WTC11 (cell line): ENCODE data around the gene HPGD.

ENCODE experiments used
- CREB1 ChIP-seq: sonication (generic); formaldehyde crosslinking; IDR thresholded peaks from 2 replicates; pipeline ENCODE4 v1.8.0; 2023; ENCODE audit warnings: mild to moderate bottlenecking, missing genetic modification reagents
- ELF4 ChIP-seq: sonication (generic); formaldehyde crosslinking; IDR thresholded peaks from 2 replicates; pipeline ENCODE4 v1.8.1; 2022; ENCODE audit warnings: low read depth, mild to moderate bottlenecking, moderate library complexity, missing genetic modification reagents
- ETV6 ChIP-seq: sonication (generic); formaldehyde crosslinking; IDR thresholded peaks from 2 replicates; pipeline ENCODE4 v1.8.1; 2022; ENCODE audit warnings: mild to moderate bottlenecking, missing genetic modification reagents
- FOXJ3 ChIP-seq: sonication (generic); formaldehyde crosslinking; IDR thresholded peaks from 2 replicates; pipeline ENCODE4 v1.9.0; 2021; ENCODE audit warnings: missing genetic modification reagents, mild to moderate bottlenecking, borderline replicate concordance
- JUN ChIP-seq: sonication (generic); formaldehyde crosslinking; IDR thresholded peaks from 2 replicates; pipeline ENCODE4 v1.8.0; 2023; ENCODE audit warnings: mild to moderate bottlenecking, missing genetic modification reagents
- SP1 ChIP-seq: sonication (generic); formaldehyde crosslinking; conservative IDR thresholded peaks from 2 replicates; pipeline ENCODE4 v1.8.1; 2022; ENCODE audit warnings: missing genetic modification reagents
- ZNF219 ChIP-seq: sonication (generic); formaldehyde crosslinking; IDR thresholded peaks from 2 replicates; pipeline ENCODE4 v1.8.0; 2023; ENCODE audit warnings: missing genetic modification reagents, mild to moderate bottlenecking, borderline replicate concordance
- ZNF281 ChIP-seq: sonication (generic); formaldehyde crosslinking; IDR thresholded peaks from 2 replicates; pipeline ENCODE4 v1.8.0; 2023; ENCODE audit warnings: mild to moderate bottlenecking, missing genetic modification reagents
- ZNF396 ChIP-seq: fragments of 250-450 bp; sonication (Bioruptor Pico); IDR thresholded peaks from 2 replicates; pipeline ENCODE4 v1.8.0; 2021; ENCODE audit warnings: mild to moderate bottlenecking, moderate library complexity, borderline replicate concordance
- ZNF423 ChIP-seq: fragments of 250-450 bp; sonication (Bioruptor Pico); IDR thresholded peaks from 2 replicates; pipeline ENCODE4 v2.1.2; 2022; ENCODE audit warnings: mild to moderate bottlenecking, moderate library complexity
- TF ChIP-seq, protein P1 (sequence below): fragments of 200-600 bp; IDR thresholded peaks from 2 replicates; pipeline ENCODE4 v1.8.0; 2022; ENCODE audit warnings: antibody characterized with exemption
- TF ChIP-seq, protein P2 (sequence below): sonication (generic); formaldehyde crosslinking; IDR thresholded peaks from 2 replicates; pipeline ENCODE4 v1.8.1; 2023; ENCODE audit warnings: mild to moderate bottlenecking, missing genetic modification reagents, moderate library complexity
- TF ChIP-seq, protein P3 (sequence below): sonication (generic); formaldehyde crosslinking; conservative IDR thresholded peaks from 2 replicates; pipeline ENCODE4 v1.8.1; 2023; ENCODE audit warnings: mild to moderate bottlenecking, low read depth, missing genetic modification reagents, moderate library complexity

- TF ChIP-seq, protein P1, sequence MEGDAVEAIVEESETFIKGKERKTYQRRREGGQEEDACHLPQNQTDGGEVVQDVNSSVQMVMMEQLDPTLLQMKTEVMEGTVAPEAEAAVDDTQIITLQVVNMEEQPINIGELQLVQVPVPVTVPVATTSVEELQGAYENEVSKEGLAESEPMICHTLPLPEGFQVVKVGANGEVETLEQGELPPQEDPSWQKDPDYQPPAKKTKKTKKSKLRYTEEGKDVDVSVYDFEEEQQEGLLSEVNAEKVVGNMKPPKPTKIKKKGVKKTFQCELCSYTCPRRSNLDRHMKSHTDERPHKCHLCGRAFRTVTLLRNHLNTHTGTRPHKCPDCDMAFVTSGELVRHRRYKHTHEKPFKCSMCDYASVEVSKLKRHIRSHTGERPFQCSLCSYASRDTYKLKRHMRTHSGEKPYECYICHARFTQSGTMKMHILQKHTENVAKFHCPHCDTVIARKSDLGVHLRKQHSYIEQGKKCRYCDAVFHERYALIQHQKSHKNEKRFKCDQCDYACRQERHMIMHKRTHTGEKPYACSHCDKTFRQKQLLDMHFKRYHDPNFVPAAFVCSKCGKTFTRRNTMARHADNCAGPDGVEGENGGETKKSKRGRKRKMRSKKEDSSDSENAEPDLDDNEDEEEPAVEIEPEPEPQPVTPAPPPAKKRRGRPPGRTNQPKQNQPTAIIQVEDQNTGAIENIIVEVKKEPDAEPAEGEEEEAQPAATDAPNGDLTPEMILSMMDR: no peak
- TF ChIP-seq FOXJ3 (no peak), ELF4 (CRISPR knock-in tag) (no peak), ZNF423 (CRISPR knock-in tag) (no peak), CREB1 (CRISPR knock-in tag) (no peak), ZNF281 (CRISPR knock-in tag) (no peak), SP1 (CRISPR knock-in tag) (no peak), ZNF396 (CRISPR knock-in tag) (no peak), ETV6 (CRISPR knock-in tag) (no peak), JUN (CRISPR knock-in tag) (no peak), ZNF219 (no peak)
- TF ChIP-seq, protein P2, sequence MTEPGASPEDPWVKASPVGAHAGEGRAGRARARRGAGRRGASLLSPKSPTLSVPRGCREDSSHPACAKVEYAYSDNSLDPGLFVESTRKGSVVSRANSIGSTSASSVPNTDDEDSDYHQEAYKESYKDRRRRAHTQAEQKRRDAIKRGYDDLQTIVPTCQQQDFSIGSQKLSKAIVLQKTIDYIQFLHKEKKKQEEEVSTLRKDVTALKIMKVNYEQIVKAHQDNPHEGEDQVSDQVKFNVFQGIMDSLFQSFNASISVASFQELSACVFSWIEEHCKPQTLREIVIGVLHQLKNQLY (CRISPR knock-in tag): no peak
- TF ChIP-seq, protein P3, sequence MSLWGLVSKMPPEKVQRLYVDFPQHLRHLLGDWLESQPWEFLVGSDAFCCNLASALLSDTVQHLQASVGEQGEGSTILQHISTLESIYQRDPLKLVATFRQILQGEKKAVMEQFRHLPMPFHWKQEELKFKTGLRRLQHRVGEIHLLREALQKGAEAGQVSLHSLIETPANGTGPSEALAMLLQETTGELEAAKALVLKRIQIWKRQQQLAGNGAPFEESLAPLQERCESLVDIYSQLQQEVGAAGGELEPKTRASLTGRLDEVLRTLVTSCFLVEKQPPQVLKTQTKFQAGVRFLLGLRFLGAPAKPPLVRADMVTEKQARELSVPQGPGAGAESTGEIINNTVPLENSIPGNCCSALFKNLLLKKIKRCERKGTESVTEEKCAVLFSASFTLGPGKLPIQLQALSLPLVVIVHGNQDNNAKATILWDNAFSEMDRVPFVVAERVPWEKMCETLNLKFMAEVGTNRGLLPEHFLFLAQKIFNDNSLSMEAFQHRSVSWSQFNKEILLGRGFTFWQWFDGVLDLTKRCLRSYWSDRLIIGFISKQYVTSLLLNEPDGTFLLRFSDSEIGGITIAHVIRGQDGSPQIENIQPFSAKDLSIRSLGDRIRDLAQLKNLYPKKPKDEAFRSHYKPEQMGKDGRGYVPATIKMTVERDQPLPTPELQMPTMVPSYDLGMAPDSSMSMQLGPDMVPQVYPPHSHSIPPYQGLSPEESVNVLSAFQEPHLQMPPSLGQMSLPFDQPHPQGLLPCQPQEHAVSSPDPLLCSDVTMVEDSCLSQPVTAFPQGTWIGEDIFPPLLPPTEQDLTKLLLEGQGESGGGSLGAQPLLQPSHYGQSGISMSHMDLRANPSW (CRISPR knock-in tag): no peak
Observed at GRCh38 chr4:174460684-174461083, 61.6 kb downstream of the HPGD start.
